LNCAP (cell line): Measurements from ENCODE around the gene FMN2.

ENCODE experiments used
- CTCF ChIP-seq: fragments of 450-650 bp; IDR thresholded peaks from 2 replicates; pipeline ENCODE4 v1.5.1; 2017; ENCODE audit warnings: mild to moderate bottlenecking

The FMN2 gene

GRCh38 chr1:240245629-240246020 is 153.9 kb downstream of the FMN2 start:
- no peak for TF ChIP-seq CTCF

GRCh38 chr1:240247899-240248298 is 156.2 kb downstream of the FMN2 start:
- TF ChIP-seq CTCF: no peak

GRCh38 chr1:240254006-240254405 is 162.3 kb downstream of the FMN2 start:
- TF ChIP-seq CTCF: no peak

- no peak for TF ChIP-seq CTCF
These were observed 163.2 kb downstream of the FMN2 start for GRCh38 chr1:240254778-240255291.

GRCh38 chr1:240255922-240256321 is 164.2 kb downstream of the FMN2 start:
- no peak for TF ChIP-seq CTCF

GRCh38 chr1:240256836-240257503 is 165.3 kb downstream of the FMN2 start:
- no peak for TF ChIP-seq CTCF

GRCh38 chr1:240258910-240259309 is 167.2 kb downstream of the FMN2 start:
- no peak for TF ChIP-seq CTCF

- TF ChIP-seq CTCF: no peak
These were observed 179.4 kb downstream of the FMN2 start for GRCh38 chr1:240271081-240271480.
